HG02642 (cell line): ENCODE results near the gene DUSP28.

Source experiments
- ATAC-seq: cut with Tn5 transposase; IDR thresholded peaks from one replicate; pipeline ENCODE4 v1.9.1; 2021; ENCODE audit warnings: mild to moderate bottlenecking; ENCODE audit not compliant: unreplicated experiment, poor library complexity

DUSP28 gene

GRCh38 chr2:240584486-240585031 lies 24.4 kb downstream of the DUSP28 start:
- peak; percentile 60 for ATAC-seq

GRCh38 chr2:240585101-240585500 lies 24.9 kb downstream of the DUSP28 start:
- ATAC-seq = peak; percentile 25

- no peak for ATAC-seq
Measured at GRCh38 chr2:240585681-240586197, 25.6 kb downstream of the DUSP28 start.

- peak; percentile 66 for ATAC-seq
Measured at GRCh38 chr2:240586198-240586918, 26.2 kb downstream of the DUSP28 start, which contains the start of gene CAPN10. Gene CAPN10 (plus strand): TSS chr2:240586734. CDS start chr2:240586912, 178 bp downstream.

GRCh38 chr2:240586919-240587800 lies 27.0 kb downstream of the DUSP28 start:
- no peak for ATAC-seq

GRCh38 chr2:240588006-240588655 lies 28.0 kb downstream of the DUSP28 start:
- ATAC-seq = no peak

- no peak for ATAC-seq
Measured at GRCh38 chr2:240588669-240589068, 28.5 kb downstream of the DUSP28 start.

GRCh38 chr2:240589375-240589774 lies 29.2 kb downstream of the DUSP28 start:
- no peak for ATAC-seq

GRCh38 chr2:240589850-240590525 lies 29.8 kb downstream of the DUSP28 start:
- ATAC-seq = no peak

GRCh38 chr2:240590681-240591111 lies 30.5 kb downstream of the DUSP28 start:
- no peak for ATAC-seq

GRCh38 chr2:240591226-240591625 lies 31.1 kb downstream of the DUSP28 start:
- ATAC-seq = no peak

- no peak for ATAC-seq
Measured at GRCh38 chr2:240591784-240592183, 31.6 kb downstream of the DUSP28 start.

- ATAC-seq = no peak
Measured at GRCh38 chr2:240593026-240593702, 33.0 kb downstream of the DUSP28 start.

- ATAC-seq = no peak
Measured at GRCh38 chr2:240593703-240594451, 33.7 kb downstream of the DUSP28 start.

GRCh38 chr2:240594511-240595380 lies 34.6 kb downstream of the DUSP28 start:
- ATAC-seq = no peak

- ATAC-seq = no peak
Measured at GRCh38 chr2:240595381-240596079, 35.4 kb downstream of the DUSP28 start.

GRCh38 chr2:240596080-240596460 lies 35.9 kb downstream of the DUSP28 start:
- ATAC-seq = no peak
